OCI-LY1 (cell line): ENCODE results near the gene DOCK2.

ENCODE experiments used
- H2AFZ ChIP-seq: fragments of 200-600 bp; sonication (generic), shearing (Covaris generic); 2 replicates; pipeline ENCODE4 v1.6.0; 2014; ENCODE audit warnings: antibody characterized with exemption, mild to moderate bottlenecking, low read length
- H3F3A ChIP-seq: fragments of 200-600 bp; sonication (generic), shearing (Covaris generic); 2 replicates; pipeline ENCODE4 v1.6.0; 2014; ENCODE audit warnings: mild to moderate bottlenecking, antibody characterized with exemption, low read length, moderate library complexity; ENCODE audit not compliant: insufficient read depth
- H3K27ac ChIP-seq: fragments of 200-600 bp; sonication (generic); 2 replicates; pipeline ENCODE4 v1.5.1; 2014; ENCODE audit warnings: low read length, mixed run types, mild to moderate bottlenecking, low read depth; ENCODE audit not compliant: poor library complexity, severe bottlenecking
- H3K27me3 ChIP-seq: fragments of 200-600 bp; sonication (generic); 2 replicates; pipeline ENCODE4 v1.6.0; 2014; ENCODE audit warnings: antibody characterized with exemption, mild to moderate bottlenecking, low read length, moderate library complexity; ENCODE audit not compliant: insufficient read depth
- H3K36me3 ChIP-seq: fragments of 200-600 bp; sonication (generic); 2 replicates; pipeline ENCODE4 v1.6.1; 2014; ENCODE audit warnings: mild to moderate bottlenecking, antibody characterized with exemption, low read length, moderate library complexity, mixed read lengths; ENCODE audit not compliant: insufficient read depth
- H3K4me1 ChIP-seq: fragments of 200-600 bp; sonication (generic); 2 replicates; pipeline ENCODE4 v1.5.1; 2014; ENCODE audit warnings: mild to moderate bottlenecking, low read length, moderate library complexity; ENCODE audit not compliant: insufficient read depth, severe bottlenecking
- H3K4me2 ChIP-seq: fragments of 200-600 bp; sonication (generic), shearing (Covaris generic); 2 replicates; pipeline ENCODE4 v1.6.1; 2014; ENCODE audit warnings: low read length
- H3K4me3 ChIP-seq: fragments of 200-600 bp; sonication (generic); 2 replicates; pipeline ENCODE4 v1.5.1; 2014; ENCODE audit warnings: low read length, low read depth, mild to moderate bottlenecking, mixed read lengths; ENCODE audit not compliant: poor library complexity, severe bottlenecking
- H3K79me2 ChIP-seq: fragments of 200-600 bp; shearing (Covaris generic); 2 replicates; pipeline ENCODE4 v1.6.1; 2016; ENCODE audit warnings: mixed run types, low read length, mixed read lengths; ENCODE audit not compliant: insufficient read depth
- H3K9ac ChIP-seq: fragments of 200-600 bp; sonication (generic), shearing (Covaris generic); 2 replicates; pipeline ENCODE4 v1.6.1; 2014; ENCODE audit warnings: mild to moderate bottlenecking, low read length, mixed read lengths
- H3K9me2 ChIP-seq: fragments of 200-600 bp; sonication (generic), shearing (Covaris generic); 2 replicates; pipeline ENCODE4 v1.6.1; 2014; ENCODE audit warnings: low read depth, mild to moderate bottlenecking, low read length, mixed read lengths
- H3K9me3 ChIP-seq: fragments of 200-600 bp; shearing (Covaris generic); 2 replicates; pipeline ENCODE4 v1.6.1; 2014; ENCODE audit warnings: low read length, mixed read lengths
- H4K20me1 ChIP-seq: fragments of 200-600 bp; sonication (generic), shearing (Covaris generic); 2 replicates; pipeline ENCODE4 v1.6.0; 2016; ENCODE audit warnings: mild to moderate bottlenecking, low read length; ENCODE audit not compliant: insufficient read depth
- CTCF ChIP-seq: fragments of 200-600 bp; sonication (generic), shearing (Covaris generic); IDR thresholded peaks from 2 replicates; pipeline ENCODE4 v1.5.1; 2017; ENCODE audit warnings: mild to moderate bottlenecking, antibody characterized with exemption, low read length, moderate library complexity, mixed read lengths
- EZH2 ChIP-seq: fragments of 200-600 bp; sonication (generic), shearing (Covaris generic); IDR thresholded peaks from 2 replicates; pipeline ENCODE4 v1.8.0; 2017; ENCODE audit warnings: borderline replicate concordance, mixed run types, mild to moderate bottlenecking, antibody characterized with exemption, low read length, moderate library complexity, mixed read lengths

The DOCK2 gene

DNA sequence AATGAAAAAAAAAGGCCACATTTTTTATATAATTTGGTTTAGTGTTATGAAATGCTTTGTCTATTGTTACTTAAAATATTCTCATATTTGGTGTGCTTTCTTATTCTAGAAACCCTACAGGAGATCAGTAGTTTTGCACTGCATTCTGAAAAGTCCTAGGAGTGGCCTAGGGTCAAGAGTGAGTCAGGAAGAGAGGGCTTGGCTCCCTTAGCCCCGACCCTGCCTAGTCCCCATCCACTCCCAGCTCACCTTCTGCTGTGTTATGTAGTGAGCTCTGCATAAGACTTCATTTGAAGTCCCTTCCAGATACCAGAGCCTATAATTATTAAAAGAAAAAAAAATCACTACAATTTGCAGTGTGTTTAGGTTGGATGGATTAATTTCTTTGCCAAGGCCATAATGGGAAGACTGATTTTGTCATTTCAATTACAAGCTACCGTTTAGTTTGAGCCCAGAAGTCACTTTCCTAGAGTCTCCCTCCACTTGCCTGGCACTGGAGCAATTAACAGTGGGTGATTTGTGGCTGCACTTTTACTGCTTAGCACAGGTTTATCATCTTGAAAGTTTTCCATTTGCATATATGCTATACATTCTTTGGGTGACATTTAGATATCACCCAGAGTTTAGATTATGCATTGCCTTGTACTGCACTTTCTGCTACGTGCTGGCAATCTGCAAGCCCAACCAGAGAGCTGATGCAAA, 199.9 kb downstream of the DOCK2 start:
- Histone ChIP-seq H3F3A (no peaks in the 10 kb centered on the region), H3K4me2 (no peak overlapping the region), H2AFZ (no peak overlapping the region), H3K4me3 (no peak overlapping the region), H3K27ac (no peak overlapping the region), H3K9me2 (no peaks in the 10 kb centered on the region), H3K9me3 (no peaks in the 10 kb centered on the region), H3K9ac (no peak overlapping the region), H3K79me2 (no peaks in the 10 kb centered on the region), H3K4me1 (no peaks in the 10 kb centered on the region), H3K27me3 (no peaks in the 10 kb centered on the region), H3K36me3 (peaks cover 35% of the 10 kb centered on the region), H4K20me1 (no peaks in the 10 kb centered on the region)
- TF ChIP-seq CTCF (no peak), EZH2 (no peak)

DNA sequence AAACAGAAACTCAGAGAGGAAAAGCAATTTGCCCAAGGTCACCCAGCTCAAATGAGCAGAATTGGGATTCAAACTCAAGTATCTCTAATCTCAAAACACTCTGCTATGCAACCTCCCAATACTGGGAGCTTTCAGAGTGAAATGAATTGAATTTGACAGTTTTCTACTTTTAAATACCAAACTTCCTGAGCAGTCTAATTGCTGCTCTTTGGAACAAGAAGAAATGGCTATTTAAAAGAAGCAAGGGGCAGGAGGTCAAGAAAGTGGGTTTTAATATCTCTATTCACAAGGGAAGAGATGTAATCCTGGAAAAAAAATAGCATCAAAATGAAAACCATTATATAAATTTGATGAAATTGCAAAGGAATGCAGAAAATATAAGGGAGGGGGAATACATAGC, 200.6 kb downstream of the DOCK2 start:
- no peak for TF ChIP-seq EZH2
- no peak for TF ChIP-seq CTCF
- Histone ChIP-seq H3K27me3 (no peaks in the 10 kb centered on the region), H4K20me1 (no peaks in the 10 kb centered on the region), H3K9me2 (no peaks in the 10 kb centered on the region), H3K4me3 (no peak overlapping the region), H3F3A (no peaks in the 10 kb centered on the region), H3K9ac (no peak overlapping the region), H3K79me2 (no peaks in the 10 kb centered on the region), H2AFZ (no peak overlapping the region), H3K4me1 (no peaks in the 10 kb centered on the region), H3K9me3 (no peaks in the 10 kb centered on the region), H3K36me3 (peaks cover 42% of the 10 kb centered on the region), H3K27ac (no peak overlapping the region), H3K4me2 (no peak overlapping the region)

- Histone ChIP-seq H2AFZ (no peak overlapping the region), H3K27me3 (no peaks in the 10 kb centered on the region), H3K79me2 (no peaks in the 10 kb centered on the region), H3F3A (no peaks in the 10 kb centered on the region), H3K9ac (no peak overlapping the region), H3K4me3 (no peak overlapping the region), H4K20me1 (no peaks in the 10 kb centered on the region), H3K4me2 (no peak overlapping the region), H3K9me3 (no peaks in the 10 kb centered on the region), H3K9me2 (no peaks in the 10 kb centered on the region), H3K36me3 (peaks cover 46% of the 10 kb centered on the region), H3K4me1 (no peaks in the 10 kb centered on the region), H3K27ac (no peak overlapping the region)
- no peak for TF ChIP-seq CTCF
These were observed 201.6 kb downstream of the DOCK2 start for GRCh38 chr5:169838688-169839087.
